GM21619 (cell line): ENCODE measurements around the gene CD276.
"Not testable (repeated sequence)": the region's sequence is repeated elsewhere in the genome, so short reads cannot be mapped to it uniquely, and the experiment has no call there.

Experiments
- ATAC-seq: cut with Tn5 transposase; IDR thresholded peaks from one replicate; pipeline ENCODE4 v1.9.1; 2021; ENCODE audit not compliant: unreplicated experiment

Gene CD276

GRCh38 chr15:73709686-73710085, 25.5 kb downstream of the CD276 start:
- ATAC-seq = no peak

DNA sequence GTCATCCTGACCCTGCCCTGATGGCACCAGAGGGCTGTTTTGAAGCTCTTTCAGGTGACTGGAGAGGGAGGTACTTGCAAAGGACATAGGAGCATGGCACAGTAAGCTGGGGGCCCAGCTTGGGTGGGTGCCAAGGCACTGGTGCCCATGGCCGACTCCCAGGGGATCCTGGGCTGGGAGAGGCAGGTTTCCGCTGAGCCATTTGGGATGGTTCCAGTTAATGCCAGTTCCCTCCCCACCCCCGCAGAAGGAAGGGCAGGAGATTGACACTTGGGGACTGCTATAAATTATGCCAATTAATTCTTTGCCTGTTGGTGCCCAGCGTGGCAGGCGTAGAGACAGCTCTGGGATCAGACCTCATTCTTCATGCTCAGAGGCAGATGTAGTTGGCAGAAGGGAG, 26.1 kb downstream of the CD276 start:
- ATAC-seq = no peak

- ATAC-seq = no peak
These were observed 27.3 kb downstream of the CD276 start for GRCh38 chr15:73711526-73711925.

- no peak for ATAC-seq
These were observed 27.9 kb downstream of the CD276 start for GRCh38 chr15:73712107-73712506.

DNA sequence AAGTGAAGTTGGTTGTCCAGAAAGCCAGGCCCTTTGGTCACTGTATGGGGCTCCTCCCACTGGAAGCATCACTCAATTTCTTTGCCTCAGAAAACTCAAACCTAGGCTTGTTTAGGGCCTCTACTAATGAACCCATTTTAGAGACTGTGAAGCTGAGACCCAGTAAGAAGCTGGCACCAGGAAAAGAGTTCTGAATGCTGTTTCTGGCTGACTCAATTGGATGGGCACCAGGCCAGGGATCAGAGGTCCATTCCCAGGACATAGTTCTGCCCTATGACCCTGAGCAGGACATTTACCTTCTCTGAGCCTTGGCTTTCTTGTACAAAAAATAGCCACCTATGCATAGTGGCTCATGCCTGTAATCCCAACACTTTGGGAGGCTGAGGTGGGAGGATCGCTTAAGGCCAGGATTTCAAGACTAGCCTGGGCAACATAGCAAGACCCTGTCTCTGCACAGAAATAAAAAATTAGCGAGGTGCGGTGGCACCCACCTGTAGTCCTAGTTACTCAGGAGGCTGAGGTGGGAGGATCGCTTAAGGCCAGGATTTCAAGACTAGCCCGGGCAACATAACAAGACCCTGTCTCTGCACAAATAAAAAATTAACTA, 30.6 kb downstream of the CD276 start:
- ATAC-seq = no peak

DNA sequence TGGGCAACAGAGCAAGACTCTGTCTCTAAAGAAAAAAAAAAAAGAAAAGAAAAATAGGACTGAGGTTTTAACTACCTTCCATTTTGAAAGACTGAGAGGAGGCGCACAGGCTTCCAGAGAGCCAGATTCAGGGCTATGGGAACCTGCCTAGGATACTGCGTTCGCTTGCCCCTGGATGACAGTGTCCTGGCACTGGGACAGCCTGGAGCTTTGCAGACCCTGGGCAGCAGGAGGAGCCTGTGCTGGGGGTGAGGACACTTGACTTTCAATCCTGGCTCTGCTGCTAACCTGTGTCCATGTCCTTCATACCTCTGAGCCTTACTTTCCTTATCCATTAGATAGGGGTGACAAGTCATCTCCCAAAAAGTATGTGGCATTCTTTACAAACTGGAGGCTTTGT, 31.2 kb downstream of the CD276 start:
- ATAC-seq = no peak

DNA sequence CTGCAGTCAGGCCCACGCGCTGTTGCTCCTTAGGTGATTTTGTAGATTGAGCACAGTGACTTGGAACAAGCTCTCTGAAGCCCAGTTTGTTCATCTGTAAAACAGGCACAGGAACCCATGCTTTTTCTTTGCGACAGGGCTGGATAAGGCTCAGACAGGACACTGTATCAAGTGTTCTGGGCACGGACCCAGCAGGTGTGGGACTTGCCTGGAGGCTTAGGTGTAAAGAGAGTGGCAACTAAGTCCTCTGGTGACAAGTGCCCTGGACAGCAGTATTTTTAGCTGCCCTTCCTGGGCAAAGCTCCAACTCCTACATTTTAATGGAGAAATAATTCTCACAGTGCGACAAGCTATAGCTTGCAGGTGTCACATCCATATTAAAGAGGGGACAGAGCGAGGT, 32.2 kb downstream of the CD276 start:
- ATAC-seq = no peak

GRCh38 chr15:73717206-73717605, 33.0 kb downstream of the CD276 start:
- ATAC-seq = no peak

DNA sequence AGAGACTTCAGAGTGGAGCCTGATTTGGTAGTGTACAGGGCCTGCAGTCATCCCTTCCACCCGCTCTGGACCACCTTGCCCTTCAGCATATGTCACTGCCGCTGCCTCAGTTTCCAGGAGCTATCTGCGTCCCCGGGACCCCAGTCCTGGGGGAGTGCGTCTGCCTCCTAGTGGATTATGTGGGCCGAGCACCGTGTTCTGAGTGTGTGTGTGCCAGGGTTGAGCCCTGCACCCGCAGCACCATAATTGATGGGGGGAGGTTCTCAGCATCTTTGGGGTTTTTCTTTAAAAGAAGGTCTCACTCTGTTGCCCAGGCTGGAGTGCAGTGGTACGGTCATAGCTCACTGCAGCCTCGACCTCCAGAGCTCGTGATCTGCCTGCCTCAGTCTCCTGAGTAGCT, 33.6 kb downstream of the CD276 start:
- ATAC-seq = no peak

- ATAC-seq = no peak
These were observed 34.5 kb downstream of the CD276 start for GRCh38 chr15:73718694-73719093.

- no peak for ATAC-seq
These were observed 38.2 kb downstream of the CD276 start for GRCh38 chr15:73722425-73722824.

GRCh38 chr15:73723191-73723590, 39.0 kb downstream of the CD276 start:
- no peak for ATAC-seq

DNA sequence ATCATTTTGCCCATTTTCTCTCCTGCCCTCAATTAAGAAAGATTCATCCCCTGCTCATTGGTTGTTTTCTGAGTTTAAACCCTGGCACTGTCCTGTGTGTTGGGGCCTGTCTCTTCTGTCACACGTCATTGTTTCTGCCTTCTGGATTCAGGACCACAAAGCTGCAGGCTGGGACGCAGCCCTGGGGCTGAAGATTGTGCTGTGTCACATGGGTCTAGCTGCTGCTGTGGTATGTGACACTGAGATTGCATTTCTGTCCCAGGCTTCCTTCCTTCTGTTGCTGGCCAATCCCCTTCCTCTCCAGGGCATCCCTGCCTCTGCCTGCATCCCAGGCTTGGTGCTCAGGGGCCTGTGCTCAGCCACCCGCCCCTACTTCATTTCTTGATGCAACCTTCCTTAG, 40.0 kb downstream of the CD276 start:
- ATAC-seq = no peak

- no peak for ATAC-seq
These were observed 43.3 kb downstream of the CD276 start for GRCh38 chr15:73727330-73727976.

GRCh38 chr15:73732051-73732450, 47.9 kb downstream of the CD276 start:
- not testable (repeated sequence) for ATAC-seq

DNA sequence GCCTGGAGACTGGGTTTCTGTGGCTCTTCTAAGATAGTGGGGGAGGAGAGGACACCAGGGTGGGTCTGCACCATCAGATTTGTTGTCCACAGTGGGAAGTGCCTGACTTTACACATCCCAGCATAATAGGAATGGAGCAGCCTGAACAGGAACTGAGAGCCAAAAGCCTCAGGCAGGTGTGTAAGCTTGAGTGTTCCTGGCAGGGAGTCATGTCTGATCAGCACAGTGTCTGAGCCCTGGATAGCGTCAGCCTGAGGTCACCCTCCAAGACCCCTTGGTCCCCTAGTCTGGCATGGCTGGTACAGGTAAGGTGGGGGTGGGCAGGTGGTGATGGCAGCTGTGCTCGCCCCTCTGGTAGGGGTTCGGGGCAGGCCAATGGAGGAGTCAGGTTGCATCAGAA, 48.7 kb downstream of the CD276 start:
- ATAC-seq = no peak

- no peak for ATAC-seq
These were observed 53.4 kb downstream of the CD276 start for GRCh38 chr15:73737535-73737934.

GRCh38 chr15:73740152-73741048, 56.2 kb downstream of the CD276 start:
- ATAC-seq = no peak

GRCh38 chr15:73741321-73741836, 57.2 kb downstream of the CD276 start:
- ATAC-seq = no peak

DNA sequence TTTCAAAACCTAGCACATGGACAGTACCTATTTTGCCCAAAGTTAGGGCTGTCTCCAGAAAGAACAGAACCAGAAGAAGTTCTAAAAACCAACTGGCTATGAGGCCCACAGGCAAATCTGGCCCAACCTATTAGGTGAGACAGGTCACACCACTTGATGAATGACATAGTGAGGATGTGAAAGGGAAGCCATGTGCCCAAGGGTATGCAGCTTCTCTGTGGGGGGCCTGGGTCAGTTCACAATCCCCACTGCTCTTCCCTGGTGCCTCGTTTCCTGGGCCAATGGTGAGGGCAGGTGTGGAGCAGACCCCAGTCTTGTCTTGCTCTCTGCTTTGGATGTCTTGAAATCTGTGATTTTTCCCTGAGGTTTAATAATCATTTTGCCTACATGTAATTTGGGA, 60.1 kb downstream of the CD276 start:
- ATAC-seq = no peak

DNA sequence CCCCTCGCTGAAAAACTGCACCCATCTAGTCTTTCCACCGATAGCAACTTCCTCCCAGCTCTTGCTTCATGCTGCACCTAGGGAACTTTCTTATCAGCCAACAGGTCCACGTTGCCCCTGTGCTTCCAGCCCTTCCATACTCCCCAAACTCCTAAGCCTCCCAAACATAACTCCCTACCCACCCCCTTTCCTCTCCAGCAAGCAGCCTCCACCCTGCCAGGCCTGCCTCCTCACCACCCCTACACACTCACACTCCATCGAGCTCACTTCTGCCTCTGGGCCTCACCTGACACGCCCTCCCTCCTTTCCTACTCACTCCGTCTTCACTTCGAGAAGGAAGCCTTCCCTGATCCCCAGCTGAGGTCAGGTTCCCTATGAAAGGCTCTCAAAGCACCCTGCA, 60.9 kb downstream of the CD276 start:
- no peak for ATAC-seq

- ATAC-seq = no peak
These were observed 62.1 kb downstream of the CD276 start for GRCh38 chr15:73746261-73746660.
